IMR-90 (cell line): ENCODE results near the gene CENPV. TPM values are rescaled to one million over a fixed set of nuclear protein-coding genes. Genes with fewer than 3 reads are reported as not detected.

ENCODE experiments used
- ATAC-seq: fragments of 200-7000 bp; cut with Tn5 transposase; 2 replicates; pipeline ENCODE4 v1.9.1; 2020; ENCODE audit warnings: low read depth, mild to moderate bottlenecking, moderate library complexity
- BruUV-seq: library from RNA; stranded (reverse); fragments of 400-500 nt; replicated peaks from 2 replicates; lab custom pipeline; 2021; lab: Mats Ljungman, UMichigan
- CTCF ChIA-PET: fragments of 300-600 bp; formaldehyde crosslinking; extraction: SDS; loops from one replicate; lab custom pipeline; 2021; ENCODE audit warnings: antibody characterized with exemption; lab: Yijun Ruan, JAX
- POLR2A ChIA-PET: fragments of 300-600 bp; sonication (Branson Sonifier 250); formaldehyde crosslinking; loops from one replicate; lab custom pipeline; 2022; ENCODE audit warnings: antibody characterized with exemption; ENCODE audit not compliant: unreplicated experiment; lab: Charles Lee
- DNase-seq: peaks from one replicate; pipeline ENCODE4 v3.0.0; 2013
- H2AFZ ChIP-seq: replicated peaks from 2 replicates; pipeline ENCODE3; 2013; ENCODE audit warnings: low read length, mild to moderate bottlenecking; ENCODE audit not compliant: poor library complexity
- H2AK5ac ChIP-seq: 2 replicates; pipeline ENCODE4 v1.6.1; 2013; ENCODE audit warnings: low read depth, low read length, inconsistent platforms
- H2AK9ac ChIP-seq: replicated peaks from 2 replicates; pipeline ENCODE3; 2013; ENCODE audit warnings: mild to moderate bottlenecking, low read depth, low read length, moderate library complexity; ENCODE audit not compliant: poor library complexity
- H2BK120ac ChIP-seq: 2 replicates; pipeline ENCODE4 v1.6.1; 2013; ENCODE audit warnings: low read depth, low read length, inconsistent platforms
- H2BK15ac ChIP-seq: 3 replicates; pipeline ENCODE4 v1.6.1; 2013; ENCODE audit warnings: low read depth, low read length, inconsistent platforms
- H2BK20ac ChIP-seq: 2 replicates; pipeline ENCODE4 v1.6.1; 2013; ENCODE audit warnings: low read depth, mild to moderate bottlenecking, inconsistent platforms, low read length, moderate library complexity
- H2BK5ac ChIP-seq: 2 replicates; pipeline ENCODE4 v1.6.1; 2013; ENCODE audit warnings: mild to moderate bottlenecking, low read depth, low read length, inconsistent platforms; ENCODE audit not compliant: poor library complexity, severe bottlenecking
- H3K14ac ChIP-seq: replicated peaks from 2 replicates; pipeline ENCODE4 v1.6.1; 2013; ENCODE audit warnings: low read depth, low read length, inconsistent platforms
- H3K18ac ChIP-seq: 2 replicates; pipeline ENCODE4 v1.6.1; 2013; ENCODE audit warnings: low read depth, low read length, control low read depth
- H3K23ac ChIP-seq: 2 replicates; pipeline ENCODE4 v1.6.1; 2013; ENCODE audit warnings: low read depth, low read length, inconsistent platforms
- H3K27ac ChIP-seq: 2 replicates; pipeline ENCODE4 v1.5.1; 2013; ENCODE audit warnings: mild to moderate bottlenecking, control low read depth, low read length; ENCODE audit not compliant: insufficient read depth
- H3K27me3 ChIP-seq: 2 replicates; pipeline ENCODE4 v1.6.1; 2013; ENCODE audit warnings: low read length; ENCODE audit not compliant: control insufficient read depth, insufficient read depth
- H3K36me3 ChIP-seq: 2 replicates; pipeline ENCODE4 v1.6.1; 2013; ENCODE audit warnings: low read length, mixed read lengths; ENCODE audit not compliant: control insufficient read depth, insufficient read depth
- H3K4ac ChIP-seq: 2 replicates; pipeline ENCODE4 v1.6.1; 2013; ENCODE audit warnings: low read depth, low read length, inconsistent platforms
- H3K4me1 ChIP-seq: 2 replicates; pipeline ENCODE4 v1.6.1; 2013; ENCODE audit warnings: low read length, mixed read lengths; ENCODE audit not compliant: control insufficient read depth, insufficient read depth
- H3K4me2 ChIP-seq: 2 replicates; pipeline ENCODE4 v1.6.1; 2013; ENCODE audit warnings: low read depth, mild to moderate bottlenecking, control low read depth, low read length, moderate library complexity
- H3K4me3 ChIP-seq: 2 replicates; pipeline ENCODE4 v1.5.1; 2013; ENCODE audit warnings: low read depth, mild to moderate bottlenecking, control low read depth, low read length, moderate library complexity; ENCODE audit not compliant: insufficient read depth
- H3K56ac ChIP-seq: 2 replicates; pipeline ENCODE4 v1.6.1; 2013; ENCODE audit warnings: low read length, inconsistent platforms; ENCODE audit not compliant: insufficient read depth; ENCODE audit errors: extremely low read depth
- H3K79me1 ChIP-seq, 2 experiments: 2 replicates each; pipeline ENCODE4 v1.6.1; 2013; ENCODE audit warnings: low read length in 2 of 2, inconsistent platforms in 1 of 2, low read depth in 1 of 2
- H3K9ac ChIP-seq: 2 replicates; pipeline ENCODE4 v1.6.1; 2013; ENCODE audit warnings: low read depth, low read length, control low read depth
- H3K9me1 ChIP-seq: 2 replicates; pipeline ENCODE4 v1.6.1; 2013; ENCODE audit warnings: low read length, inconsistent platforms; ENCODE audit not compliant: insufficient read depth
- H3K9me3 ChIP-seq: 2 replicates; pipeline ENCODE4 v1.6.1; 2013; ENCODE audit warnings: low read length; ENCODE audit not compliant: control insufficient read depth, insufficient read depth
- H4K20me1 ChIP-seq: 2 replicates; pipeline ENCODE4 v1.6.1; 2013; ENCODE audit warnings: low read length, inconsistent platforms; ENCODE audit not compliant: insufficient read depth
- H4K5ac ChIP-seq: 2 replicates; pipeline ENCODE4 v1.6.1; 2013; ENCODE audit warnings: mild to moderate bottlenecking, low read depth, low read length, control low read depth
- H4K8ac ChIP-seq, 2 experiments: 2 replicates each; pipeline ENCODE4 v1.6.1; 2013; ENCODE audit warnings: low read depth in 2 of 2, low read length in 2 of 2, control low read depth in 1 of 2, inconsistent platforms in 1 of 2
- H4K91ac ChIP-seq: 2 replicates; pipeline ENCODE4 v1.6.1; 2013; ENCODE audit warnings: low read depth, low read length, inconsistent platforms; ENCODE audit not compliant: insufficient read depth
- CEBPB ChIP-seq: IDR thresholded peaks from 2 replicates; pipeline ENCODE4 v1.6.1; 2012; ENCODE audit warnings: low read depth, low read length, improper control_type of control experiment
- CHD1 ChIP-seq: IDR thresholded peaks from 2 replicates; pipeline ENCODE4 v1.6.1; 2012; ENCODE audit warnings: low read depth, low read length, improper control_type of control experiment
- FOS ChIP-seq: fragments of 150-350 bp; IDR thresholded peaks from 2 replicates; pipeline ENCODE4 v1.6.1; 2016; ENCODE audit warnings: low read depth, low read length
- MAFK ChIP-seq: IDR thresholded peaks from 2 replicates; pipeline ENCODE4 v1.6.1; 2012; ENCODE audit warnings: low read depth, low read length, improper control_type of control experiment
- MAZ ChIP-seq: IDR thresholded peaks from 2 replicates; pipeline ENCODE4 v1.6.1; 2012; ENCODE audit warnings: low read depth, mild to moderate bottlenecking, low read length, improper control_type of control experiment, moderate library complexity, borderline replicate concordance
- NFE2L2 ChIP-seq: fragments of 150-350 bp; IDR thresholded peaks from 2 replicates; pipeline ENCODE4 v1.6.1; 2016; ENCODE audit warnings: low read depth, mild to moderate bottlenecking, low read length
- POLR2A ChIP-seq: IDR thresholded peaks from 2 replicates; pipeline ENCODE4 v1.6.1; 2012; ENCODE audit warnings: mild to moderate bottlenecking, low read depth, low read length
- RAD21 ChIP-seq: IDR thresholded peaks from 2 replicates; pipeline ENCODE4 v1.6.1; 2012; ENCODE audit warnings: low read length, improper control_type of control experiment
- RCOR1 ChIP-seq: IDR thresholded peaks from 2 replicates; pipeline ENCODE4 v1.6.1; 2012; ENCODE audit warnings: mild to moderate bottlenecking, low read length, improper control_type of control experiment; ENCODE audit not compliant: insufficient replicate concordance
- SMC3 ChIP-seq: fragments of 150-350 bp; IDR thresholded peaks from 2 replicates; pipeline ENCODE4 v1.6.1; 2016; ENCODE audit warnings: low read depth, mild to moderate bottlenecking, antibody characterized with exemption, low read length, moderate library complexity
- WGBS, 2 experiments: methylation state at CpG; one replicate each; pipeline versions ENCODE4 v1.1.5 to v1.1.7; 2013; ENCODE audit warnings: missing lambda C conversion rate in 2 of 2; ENCODE audit not compliant: insufficient read length in 1 of 2; ENCODE audit errors: extremely low coverage in 2 of 2; 5-methylcytosine and 5-hydroxymethylcytosine counted together
- dilution Hi-C: fragments of 300-500 bp; cut with HindIII; formaldehyde crosslinking; loops from one replicate; pipeline ENCODE4 v1.14.3; 2018; ENCODE audit warnings: low sequenced_read_pairs; ENCODE audit not compliant: unreplicated experiment
- in situ Hi-C: fragments of 300-500 bp; cut with MboI; formaldehyde crosslinking; loops from 3 replicates; pipeline ENCODE4 v1.14.3; 2019; ENCODE audit warnings: low sequenced_read_pairs, inconsistent platforms, mixed read lengths
- intact Hi-C: fragments of 100-400 bp; cut with micrococcal nuclease; formaldehyde crosslinking; loops from 2 replicates; pipeline ENCODE4 v1.10.0; 2022
- polyA plus RNA-seq, 3 experiments: library from polyadenylated mRNA; depleted of rRNA; stranded (reverse); fragments of >200 nt; gene quantifications; 2 replicates each; pipeline ENCODE4 v1.2.3, GENCODE V29; 2012; ENCODE audit warnings: low replicate concordance in 1 of 3
- total RNA-seq: library from RNA; depleted of rRNA; stranded (reverse); fragments of >200 nt; gene quantifications from 2 replicates; pipeline ENCODE4 v1.2.3, GENCODE V29; 2012
- TF ChIP-seq, protein P1 (sequence below): fragments of 150-350 bp; IDR thresholded peaks from 2 replicates; pipeline ENCODE4 v1.6.1; 2016; ENCODE audit warnings: low read depth, mild to moderate bottlenecking, low read length, moderate library complexity, borderline replicate concordance
- TF ChIP-seq, protein P2 (sequence below): fragments of 150-350 bp; IDR thresholded peaks from 2 replicates; pipeline ENCODE4 v1.6.1; 2017; ENCODE audit warnings: mild to moderate bottlenecking, antibody characterized with exemption, low read length, low read depth
- TF ChIP-seq, protein P3 (sequence below): conservative IDR thresholded peaks from 2 replicates; pipeline ENCODE4 v1.5.1; 2012; ENCODE audit warnings: mild to moderate bottlenecking, low read depth, low read length, improper control_type of control experiment

Gene CENPV
- total and polyA plus RNA-seq, 2 of the 4 experiments (the other 2 are of a cell fraction) = 35.3 to 49.8 TPM

DNA sequence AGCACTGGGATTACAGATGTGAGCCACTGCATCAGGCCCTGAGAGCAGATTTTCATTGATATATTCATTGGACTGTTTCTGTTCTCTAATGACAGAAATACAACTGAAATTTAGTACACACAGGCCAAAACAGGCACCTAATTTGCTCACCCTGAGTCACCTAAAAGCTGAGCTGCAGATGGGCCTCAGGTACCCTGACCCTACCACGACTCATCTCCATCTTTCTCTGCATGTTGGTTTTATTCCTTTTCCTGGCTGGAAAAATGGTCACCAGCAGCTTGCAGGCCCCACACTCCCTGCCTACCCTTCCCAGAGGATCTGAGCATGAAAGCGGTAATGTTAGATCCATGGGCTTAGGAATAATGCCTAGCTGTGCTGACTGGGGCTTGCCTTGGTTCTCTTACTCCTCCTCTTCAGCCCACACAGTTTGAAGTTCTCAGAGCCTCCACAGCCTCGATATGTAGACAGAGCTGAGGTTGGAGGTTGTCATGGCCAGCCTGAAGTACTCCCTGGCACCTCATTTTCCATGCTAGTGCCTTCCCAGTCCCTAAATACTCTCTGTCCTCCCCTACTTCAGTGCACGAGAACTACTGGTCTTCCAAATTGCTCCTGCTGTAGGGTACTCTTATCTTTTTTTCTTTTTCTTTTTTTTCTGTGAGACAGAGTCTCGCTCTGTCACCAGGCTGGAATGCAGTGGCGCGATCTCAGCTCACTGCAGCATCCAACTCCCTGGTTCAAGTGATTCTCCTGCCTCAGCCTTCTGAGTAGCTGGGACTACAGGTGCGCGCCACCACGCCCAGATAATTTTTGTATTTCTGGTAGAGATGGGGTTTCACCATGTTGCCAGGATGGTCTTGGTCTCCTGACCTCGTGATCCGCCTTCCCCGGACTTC is 51.1 kb downstream of the CENPV start:
- 0 out of 2 replicates have a peak overlapping the region, but pooled peaks have one; percentile 2 for H3K9ac ChIP-seq
- POLR2A ChIA-PET = no interaction called here
- H3K27me3 ChIP-seq = no peaks in the 10 kb centered on the region
- H3K4me3 ChIP-seq = no peak overlapping the region
- BruUV-seq = no TSS peak
- H3K9me1 ChIP-seq = peaks cover 6% of the 10 kb centered on the region
- peak overlapping the region; percentile 50; the same call in 1 of the 2 replicates for H4K91ac ChIP-seq
- H3K4me1 ChIP-seq = peaks cover 8% of the 10 kb centered on the region
- in situ Hi-C loops (no loop called here), intact Hi-C loops (no loop called here), dilution Hi-C loops (no loop called here)
- H3K23ac ChIP-seq = peak overlapping the region; percentile 66; the same call in 1 of the 2 replicates
- ATAC-seq (peak; percentile 50), DNase-seq (peak; percentile 60)
- H4K5ac ChIP-seq = peak overlapping the region; percentile 83
- peak overlapping the region; percentile 79 for H2BK120ac ChIP-seq
- H2BK5ac ChIP-seq = peak overlapping the region; percentile 35
- H3K18ac ChIP-seq = peak overlapping the region; percentile 88; the same call in 1 of the 2 replicates
- no peaks in the 10 kb centered on the region for H3K79me1 ChIP-seq
- H3K56ac ChIP-seq = no peak overlapping the region
- H3K4me2 ChIP-seq = no peak overlapping the region
- no peaks in the 10 kb centered on the region for H3K9me3 ChIP-seq
- H4K20me1 ChIP-seq = no peaks in the 10 kb centered on the region
- H2BK20ac ChIP-seq = peak overlapping the region; percentile 53
- peak overlapping the region; percentile 75 for H2AFZ ChIP-seq
- H4K8ac ChIP-seq = peak overlapping the region in 1 of 2 experiments; percentile 48; a peak in 2 of 4 replicates
- CTCF ChIA-PET = no interaction called here
- H2AK5ac ChIP-seq = peak overlapping the region; percentile 54; the same call in 1 of the 2 replicates
- H3K14ac ChIP-seq = peak overlapping the region; percentile 82
- peak overlapping the region; percentile 48 for H2AK9ac ChIP-seq
- H3K36me3 ChIP-seq = 0 out of 2 replicates have a peak, but pooled peaks cover 1% of the 10 kb centered on the region
- H3K27ac ChIP-seq = peak overlapping the region; percentile 36; the same call in 1 of the 2 replicates
- WGBS, 2 experiments = 94% methylated on average over 3 of the region's 13 CpGs; no CpG with 5 or more reads in 1 of the 2 experiments
- H2BK15ac ChIP-seq = peak overlapping the region; percentile 80; the same call in 2 of the 3 replicates
- H3K4ac ChIP-seq = peak overlapping the region; percentile 65
- TF ChIP-seq, protein P1, sequence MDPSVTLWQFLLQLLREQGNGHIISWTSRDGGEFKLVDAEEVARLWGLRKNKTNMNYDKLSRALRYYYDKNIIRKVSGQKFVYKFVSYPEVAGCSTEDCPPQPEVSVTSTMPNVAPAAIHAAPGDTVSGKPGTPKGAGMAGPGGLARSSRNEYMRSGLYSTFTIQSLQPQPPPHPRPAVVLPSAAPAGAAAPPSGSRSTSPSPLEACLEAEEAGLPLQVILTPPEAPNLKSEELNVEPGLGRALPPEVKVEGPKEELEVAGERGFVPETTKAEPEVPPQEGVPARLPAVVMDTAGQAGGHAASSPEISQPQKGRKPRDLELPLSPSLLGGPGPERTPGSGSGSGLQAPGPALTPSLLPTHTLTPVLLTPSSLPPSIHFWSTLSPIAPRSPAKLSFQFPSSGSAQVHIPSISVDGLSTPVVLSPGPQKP = no peak
- TF ChIP-seq POLR2A = no peak
- TF ChIP-seq MAZ = no peak
- no peak for TF ChIP-seq RCOR1
- no peak for TF ChIP-seq FOS
- TF ChIP-seq NFE2L2 = no peak
- TF ChIP-seq SMC3 = no peak
- TF ChIP-seq, protein P2, sequence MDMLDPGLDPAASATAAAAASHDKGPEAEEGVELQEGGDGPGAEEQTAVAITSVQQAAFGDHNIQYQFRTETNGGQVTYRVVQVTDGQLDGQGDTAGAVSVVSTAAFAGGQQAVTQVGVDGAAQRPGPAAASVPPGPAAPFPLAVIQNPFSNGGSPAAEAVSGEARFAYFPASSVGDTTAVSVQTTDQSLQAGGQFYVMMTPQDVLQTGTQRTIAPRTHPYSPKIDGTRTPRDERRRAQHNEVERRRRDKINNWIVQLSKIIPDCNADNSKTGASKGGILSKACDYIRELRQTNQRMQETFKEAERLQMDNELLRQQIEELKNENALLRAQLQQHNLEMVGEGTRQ = no peak
- no peak for TF ChIP-seq CHD1
- no peak for TF ChIP-seq MAFK
- TF ChIP-seq RAD21 = no peak
- no peak for TF ChIP-seq CEBPB
- TF ChIP-seq, protein P3, sequence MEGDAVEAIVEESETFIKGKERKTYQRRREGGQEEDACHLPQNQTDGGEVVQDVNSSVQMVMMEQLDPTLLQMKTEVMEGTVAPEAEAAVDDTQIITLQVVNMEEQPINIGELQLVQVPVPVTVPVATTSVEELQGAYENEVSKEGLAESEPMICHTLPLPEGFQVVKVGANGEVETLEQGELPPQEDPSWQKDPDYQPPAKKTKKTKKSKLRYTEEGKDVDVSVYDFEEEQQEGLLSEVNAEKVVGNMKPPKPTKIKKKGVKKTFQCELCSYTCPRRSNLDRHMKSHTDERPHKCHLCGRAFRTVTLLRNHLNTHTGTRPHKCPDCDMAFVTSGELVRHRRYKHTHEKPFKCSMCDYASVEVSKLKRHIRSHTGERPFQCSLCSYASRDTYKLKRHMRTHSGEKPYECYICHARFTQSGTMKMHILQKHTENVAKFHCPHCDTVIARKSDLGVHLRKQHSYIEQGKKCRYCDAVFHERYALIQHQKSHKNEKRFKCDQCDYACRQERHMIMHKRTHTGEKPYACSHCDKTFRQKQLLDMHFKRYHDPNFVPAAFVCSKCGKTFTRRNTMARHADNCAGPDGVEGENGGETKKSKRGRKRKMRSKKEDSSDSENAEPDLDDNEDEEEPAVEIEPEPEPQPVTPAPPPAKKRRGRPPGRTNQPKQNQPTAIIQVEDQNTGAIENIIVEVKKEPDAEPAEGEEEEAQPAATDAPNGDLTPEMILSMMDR = no peak
